ENCODE data around the gene GALNT18. TPM values are rescaled to one million over a fixed set of nuclear protein-coding genes. Genes with fewer than 3 reads are reported as not detected.

The GALNT18 gene
- total RNA-seq, 2 experiments from 2014 or later = not detected

DNA sequence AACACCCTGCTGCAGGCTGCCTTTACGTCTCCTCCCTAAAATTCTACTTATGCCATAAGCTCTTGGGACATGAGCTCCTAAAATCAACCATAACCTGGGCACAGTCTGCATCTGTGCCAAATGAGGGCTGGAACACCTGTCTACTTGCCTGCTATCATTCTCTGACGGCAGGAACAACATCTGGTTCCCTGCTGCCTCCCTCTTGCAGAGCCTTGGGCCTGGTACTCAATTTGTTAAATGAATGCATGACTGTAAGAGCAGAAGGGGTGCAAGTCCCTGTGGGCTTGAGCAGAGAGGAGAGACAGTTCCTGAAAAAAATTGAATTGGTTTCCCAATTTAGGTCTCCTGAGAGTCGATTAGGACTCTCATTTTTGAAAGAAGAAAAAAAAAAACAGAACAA, 202.1 kb downstream of the GALNT18 start:
- BruUV-seq (replicated peaks) = no TSS peak
- POLR2A ChIA-PET = no interaction called here

DNA sequence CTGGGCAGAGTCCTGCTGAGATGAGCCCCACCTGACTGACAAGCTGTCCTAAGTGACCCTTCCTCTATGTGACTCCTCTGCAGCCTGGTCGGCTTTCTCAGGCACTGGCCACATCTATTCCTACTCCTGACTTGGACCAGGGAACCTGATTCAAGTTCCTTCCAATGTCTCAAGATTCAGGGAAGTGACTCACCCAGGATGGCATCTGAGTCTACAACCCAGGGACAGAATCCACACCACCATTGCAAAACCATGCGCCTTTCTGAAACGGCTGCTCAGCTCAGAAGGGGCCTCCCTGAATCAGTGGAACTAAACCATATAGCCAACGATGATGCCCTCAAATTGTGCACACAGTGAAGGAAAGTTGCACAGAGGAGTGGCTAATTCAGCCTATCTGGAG, 204.9 kb downstream of the GALNT18 start:
- intact Hi-C loops (cut with micrococcal nuclease; ENCODE audit: unreplicated experiment) = no loop called here
- Histone ChIP-seq H4K20me1 (ENCODE audit: insufficient read depth, low read length) (no peaks in the 10 kb centered on the region), H3K4me1 (ENCODE audit: insufficient read depth, low read length, poor library complexity, severe bottlenecking) (no peaks in the 10 kb centered on the region), H3K27ac (ENCODE audit: low read depth, low read length, poor library complexity, severe bottlenecking) (no peak overlapping the region), H2AFZ (ENCODE audit: low read length) (no peak overlapping the region), H3K36me3 (ENCODE audit: insufficient read depth, low read length) (no peaks in the 10 kb centered on the region), H3K79me2 (ENCODE audit: insufficient read depth, low read depth, low read length) (no peaks in the 10 kb centered on the region), H3K9me3 (ENCODE audit: low read length) (no peaks in the 10 kb centered on the region), H3K9me2 (ENCODE audit: insufficient read depth, low read length) (no peaks in the 10 kb centered on the region), H3K4me3 (ENCODE audit: low read depth, low read length, poor library complexity, severe bottlenecking) (no peak overlapping the region), H3K4me2 (ENCODE audit: low read length) (no peak overlapping the region)
- TF ChIP-seq EZH2phosphoT487 (IDR thresholded peaks at IDR 0.05; ENCODE audit: borderline replicate concordance, low read depth, low read length) = no peak
- TF ChIP-seq, protein P1, sequence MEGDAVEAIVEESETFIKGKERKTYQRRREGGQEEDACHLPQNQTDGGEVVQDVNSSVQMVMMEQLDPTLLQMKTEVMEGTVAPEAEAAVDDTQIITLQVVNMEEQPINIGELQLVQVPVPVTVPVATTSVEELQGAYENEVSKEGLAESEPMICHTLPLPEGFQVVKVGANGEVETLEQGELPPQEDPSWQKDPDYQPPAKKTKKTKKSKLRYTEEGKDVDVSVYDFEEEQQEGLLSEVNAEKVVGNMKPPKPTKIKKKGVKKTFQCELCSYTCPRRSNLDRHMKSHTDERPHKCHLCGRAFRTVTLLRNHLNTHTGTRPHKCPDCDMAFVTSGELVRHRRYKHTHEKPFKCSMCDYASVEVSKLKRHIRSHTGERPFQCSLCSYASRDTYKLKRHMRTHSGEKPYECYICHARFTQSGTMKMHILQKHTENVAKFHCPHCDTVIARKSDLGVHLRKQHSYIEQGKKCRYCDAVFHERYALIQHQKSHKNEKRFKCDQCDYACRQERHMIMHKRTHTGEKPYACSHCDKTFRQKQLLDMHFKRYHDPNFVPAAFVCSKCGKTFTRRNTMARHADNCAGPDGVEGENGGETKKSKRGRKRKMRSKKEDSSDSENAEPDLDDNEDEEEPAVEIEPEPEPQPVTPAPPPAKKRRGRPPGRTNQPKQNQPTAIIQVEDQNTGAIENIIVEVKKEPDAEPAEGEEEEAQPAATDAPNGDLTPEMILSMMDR (conservative IDR thresholded peaks at IDR 0.05; ENCODE audit: low read length) = no peak
- BruUV-seq (replicated peaks) = no TSS peak
- POLR2A ChIA-PET = interaction anchor here (1.1 kb wide), 1 partner anchor 11 kb away, joined by 4 read pairs; no protein-coding TSS in a partner anchor
- no peak for DNase-seq (ENCODE audit: low spot score)
- CTCF ChIA-PET (ENCODE audit: unreplicated experiment) = no interaction called here

More for the DNA sequence above, 202.1 kb downstream of the GALNT18 start:
- DNase-seq (ENCODE audit: low spot score) = no peak
- Histone ChIP-seq H3K27ac (ENCODE audit: low read depth, low read length, poor library complexity, severe bottlenecking) (no peak overlapping the region), H3K9me2 (ENCODE audit: insufficient read depth, low read length) (no peaks in the 10 kb centered on the region), H3K9me3 (ENCODE audit: low read length) (no peaks in the 10 kb centered on the region), H3K36me3 (ENCODE audit: insufficient read depth, low read length) (no peaks in the 10 kb centered on the region), H3K4me1 (ENCODE audit: insufficient read depth, low read length, poor library complexity, severe bottlenecking) (no peaks in the 10 kb centered on the region), H3K4me3 (ENCODE audit: low read depth, low read length, poor library complexity, severe bottlenecking) (no peak overlapping the region), H4K20me1 (ENCODE audit: insufficient read depth, low read length) (no peaks in the 10 kb centered on the region), H2AFZ (ENCODE audit: low read length) (no peak overlapping the region), H3K79me2 (ENCODE audit: insufficient read depth, low read depth, low read length) (no peaks in the 10 kb centered on the region), H3K4me2 (ENCODE audit: low read length) (no peak overlapping the region)
- TF ChIP-seq, protein P1 (conservative IDR thresholded peaks at IDR 0.05; ENCODE audit: low read length) = no peak
- no peak for TF ChIP-seq EZH2phosphoT487 (IDR thresholded peaks at IDR 0.05; ENCODE audit: borderline replicate concordance, low read depth, low read length)
- CTCF ChIA-PET (ENCODE audit: unreplicated experiment) = no interaction called here
- intact Hi-C loops (cut with micrococcal nuclease; ENCODE audit: unreplicated experiment) = no loop called here

DNA sequence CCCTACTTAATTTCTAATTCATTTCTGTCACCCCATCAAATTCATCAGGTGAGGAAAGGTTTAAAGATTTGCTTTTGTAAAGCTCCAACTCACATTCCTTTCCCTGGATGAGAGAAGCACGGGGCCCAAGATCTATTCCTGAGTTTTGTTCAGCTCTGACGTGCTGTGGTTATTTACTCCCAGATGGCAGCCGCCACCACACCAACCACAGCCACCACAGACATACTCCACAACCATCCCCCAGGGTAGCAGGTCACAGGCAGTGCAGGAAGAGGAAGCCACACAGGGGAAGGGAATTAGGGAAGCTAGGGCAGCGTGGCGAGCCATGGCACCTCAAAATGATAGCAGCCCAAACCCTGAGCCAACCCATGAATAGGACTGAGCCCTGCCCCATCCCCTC, 205.3 kb downstream of the GALNT18 start:
- H2AFZ ChIP-seq (ENCODE audit: low read length) = no peak overlapping the region
- no peaks in the 10 kb centered on the region for H4K20me1 ChIP-seq (ENCODE audit: insufficient read depth, low read length)
- no peak overlapping the region for H3K4me2 ChIP-seq (ENCODE audit: low read length)
- POLR2A ChIA-PET = no interaction called here
- no peaks in the 10 kb centered on the region for H3K9me3 ChIP-seq (ENCODE audit: low read length)
- intact Hi-C loops (cut with micrococcal nuclease; ENCODE audit: unreplicated experiment) = no loop called here
- no peaks in the 10 kb centered on the region for H3K9me2 ChIP-seq (ENCODE audit: insufficient read depth, low read length)
- no peak for TF ChIP-seq EZH2phosphoT487 (IDR thresholded peaks at IDR 0.05; ENCODE audit: borderline replicate concordance, low read depth, low read length)
- TF ChIP-seq, protein P1 (conservative IDR thresholded peaks at IDR 0.05; ENCODE audit: low read length) = no peak
- no peak overlapping the region for H3K4me3 ChIP-seq (ENCODE audit: low read depth, low read length, poor library complexity, severe bottlenecking)
- BruUV-seq (replicated peaks) = no TSS peak
- CTCF ChIA-PET (ENCODE audit: unreplicated experiment) = no interaction called here
- no peak for DNase-seq (ENCODE audit: low spot score)
- no peaks in the 10 kb centered on the region for H3K4me1 ChIP-seq (ENCODE audit: insufficient read depth, low read length, poor library complexity, severe bottlenecking)
- H3K79me2 ChIP-seq (ENCODE audit: insufficient read depth, low read depth, low read length) = no peaks in the 10 kb centered on the region
- no peak overlapping the region for H3K27ac ChIP-seq (ENCODE audit: low read depth, low read length, poor library complexity, severe bottlenecking)
- no peaks in the 10 kb centered on the region for H3K36me3 ChIP-seq (ENCODE audit: insufficient read depth, low read length)

Measured in OCI-LY7 (cell line).